Astrocyte (in vitro differentiated cells and primary cell): ENCODE data around the gene USP35. TPM values are rescaled to one million over a fixed set of nuclear protein-coding genes. Genes with fewer than 3 reads are reported as not detected.
"Not testable (repeated sequence)": the region's sequence is repeated elsewhere in the genome, so short reads cannot be mapped to it uniquely, and the experiment has no call there.

Experiments
- DNase-seq: peaks from one replicate; pipeline ENCODE4 v3.0.0-alpha.2; 2010; ENCODE audit warnings: low read depth
- FAIRE-seq: peaks from 2 replicates; lab custom pipeline; 2011; peaks lifted over from hg19 to GRCh38; lab: Jason Lieb, UNC
- H2AFZ ChIP-seq: 2 replicates; pipeline ENCODE4 v1.6.0; 2012; ENCODE audit warnings: low read depth, low read length, inconsistent platforms
- H3K27ac ChIP-seq: 2 replicates; pipeline ENCODE4 v1.5.1; 2011; ENCODE audit warnings: low read depth, low read length, inconsistent platforms
- H3K27me3 ChIP-seq: 2 replicates; pipeline ENCODE4 v1.6.0; 2011; ENCODE audit warnings: low read length, inconsistent platforms; ENCODE audit not compliant: insufficient read depth
- H3K36me3 ChIP-seq: 2 replicates; pipeline ENCODE4 v1.5.1; 2011; ENCODE audit warnings: low read length, inconsistent platforms; ENCODE audit not compliant: insufficient read depth
- H3K4me1 ChIP-seq: 2 replicates; pipeline ENCODE4 v1.5.1; 2011; ENCODE audit warnings: low read length, inconsistent platforms; ENCODE audit not compliant: insufficient read depth
- H3K4me2 ChIP-seq: 2 replicates; pipeline ENCODE4 v1.6.0; 2012; ENCODE audit warnings: low read length, inconsistent platforms
- H3K4me3 ChIP-seq: 2 replicates; pipeline ENCODE4 v1.5.1; 2011; ENCODE audit warnings: low read depth, mild to moderate bottlenecking, low read length, inconsistent platforms; ENCODE audit not compliant: insufficient read depth
- H3K79me2 ChIP-seq: 2 replicates; pipeline ENCODE4 v1.6.0; 2012; ENCODE audit warnings: mild to moderate bottlenecking, low read length, inconsistent platforms; ENCODE audit not compliant: insufficient read depth
- H3K9ac ChIP-seq: 2 replicates; pipeline ENCODE4 v1.6.0; 2012; ENCODE audit warnings: mild to moderate bottlenecking, low read length, inconsistent platforms
- H3K9me3 ChIP-seq: 2 replicates; pipeline ENCODE4 v1.5.1; 2012; ENCODE audit warnings: low read depth, mild to moderate bottlenecking, low read length, inconsistent platforms; ENCODE audit not compliant: insufficient read depth
- H4K20me1 ChIP-seq: 2 replicates; pipeline ENCODE4 v1.6.0; 2012; ENCODE audit warnings: low read length, inconsistent platforms; ENCODE audit not compliant: insufficient read depth
- H3K27ac Mint-ChIP-seq: one replicate; pipeline ENCODE4 v1.8.0; 2021; ENCODE audit warnings: mild to moderate bottlenecking, mixed read lengths; ENCODE audit not compliant: unreplicated experiment
- H3K27me3 Mint-ChIP-seq: one replicate; pipeline ENCODE4 v1.8.0; 2021; ENCODE audit warnings: low read depth, mixed read lengths; ENCODE audit not compliant: unreplicated experiment
- H3K36me3 Mint-ChIP-seq: one replicate; pipeline ENCODE4 v1.8.0; 2021; ENCODE audit warnings: low read depth, mixed read lengths; ENCODE audit not compliant: unreplicated experiment
- H3K4me1 Mint-ChIP-seq: one replicate; pipeline ENCODE4 v1.8.0; 2021; ENCODE audit warnings: low read depth, mixed read lengths; ENCODE audit not compliant: unreplicated experiment
- H3K4me3 Mint-ChIP-seq: one replicate; pipeline ENCODE4 v1.8.0; 2021; ENCODE audit warnings: mild to moderate bottlenecking, moderate library complexity, mixed read lengths; ENCODE audit not compliant: unreplicated experiment
- H3K9me3 Mint-ChIP-seq: one replicate; pipeline ENCODE4 v1.8.0; 2021; ENCODE audit warnings: mild to moderate bottlenecking, mixed read lengths; ENCODE audit not compliant: unreplicated experiment
- EZH2 ChIP-seq: IDR thresholded peaks from 2 replicates; pipeline ENCODE4 v1.6.1; 2012; ENCODE audit warnings: mild to moderate bottlenecking, low read length, inconsistent platforms; ENCODE audit not compliant: insufficient read depth
- total RNA-seq: library from RNA; stranded (reverse); gene quantifications from 2 replicates; pipeline ENCODE4 v1.2.1, GENCODE V29; 2021
- TF ChIP-seq, protein P1 (sequence below): IDR thresholded peaks from 2 replicates; pipeline ENCODE4 v1.5.1; 2011; ENCODE audit warnings: low read depth, mild to moderate bottlenecking, inconsistent platforms, low read length, moderate library complexity; ENCODE audit not compliant: insufficient read depth

Gene USP35
- total RNA-seq, 1 donor from 2014 or later, result 16.2 TPM

DNA sequence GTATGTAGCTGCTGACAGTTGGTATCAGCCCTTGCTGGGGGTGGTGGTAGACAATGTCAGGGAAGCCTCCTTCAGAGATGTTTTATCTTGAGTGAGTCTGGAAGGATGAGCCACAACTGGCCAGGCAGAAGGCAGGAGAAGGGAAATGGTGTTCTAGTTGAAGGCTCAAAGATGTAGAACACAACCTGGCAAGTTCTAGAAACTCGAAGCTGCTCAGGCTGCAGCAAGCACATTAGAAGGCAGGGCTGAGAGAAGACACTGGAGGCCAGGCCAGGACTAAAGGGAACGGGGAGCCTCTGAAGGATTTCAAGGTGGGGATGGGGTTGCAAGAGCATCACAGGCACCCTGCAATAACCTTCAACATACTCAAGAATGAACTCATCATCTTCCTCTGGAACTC lies 40.4 kb downstream of the USP35 start:
- H3K4me1 Mint-ChIP-seq, result peaks cover 15% of the 10 kb centered on the region
- no peaks in the 10 kb centered on the region for H3K9me3 ChIP-seq
- H3K4me1 ChIP-seq, result no peaks in the 10 kb centered on the region
- H3K9me3 Mint-ChIP-seq, result no peaks in the 10 kb centered on the region
- H4K20me1 ChIP-seq, result peaks cover 13% of the 10 kb centered on the region
- no peak overlapping the region for H3K27ac Mint-ChIP-seq
- no peak overlapping the region for H3K27ac ChIP-seq
- no peak overlapping the region for H3K9ac ChIP-seq
- H3K27me3 Mint-ChIP-seq, result no peaks in the 10 kb centered on the region
- H3K27me3 ChIP-seq, result no peaks in the 10 kb centered on the region
- H3K79me2 ChIP-seq, result no peaks in the 10 kb centered on the region
- no peak overlapping the region for H3K4me3 Mint-ChIP-seq
- FAIRE-seq (no peak), DNase-seq (no peak)
- peaks cover 10% of the 10 kb centered on the region for H3K36me3 Mint-ChIP-seq
- H3K4me2 ChIP-seq, result no peak overlapping the region
- TF ChIP-seq, protein P1, sequence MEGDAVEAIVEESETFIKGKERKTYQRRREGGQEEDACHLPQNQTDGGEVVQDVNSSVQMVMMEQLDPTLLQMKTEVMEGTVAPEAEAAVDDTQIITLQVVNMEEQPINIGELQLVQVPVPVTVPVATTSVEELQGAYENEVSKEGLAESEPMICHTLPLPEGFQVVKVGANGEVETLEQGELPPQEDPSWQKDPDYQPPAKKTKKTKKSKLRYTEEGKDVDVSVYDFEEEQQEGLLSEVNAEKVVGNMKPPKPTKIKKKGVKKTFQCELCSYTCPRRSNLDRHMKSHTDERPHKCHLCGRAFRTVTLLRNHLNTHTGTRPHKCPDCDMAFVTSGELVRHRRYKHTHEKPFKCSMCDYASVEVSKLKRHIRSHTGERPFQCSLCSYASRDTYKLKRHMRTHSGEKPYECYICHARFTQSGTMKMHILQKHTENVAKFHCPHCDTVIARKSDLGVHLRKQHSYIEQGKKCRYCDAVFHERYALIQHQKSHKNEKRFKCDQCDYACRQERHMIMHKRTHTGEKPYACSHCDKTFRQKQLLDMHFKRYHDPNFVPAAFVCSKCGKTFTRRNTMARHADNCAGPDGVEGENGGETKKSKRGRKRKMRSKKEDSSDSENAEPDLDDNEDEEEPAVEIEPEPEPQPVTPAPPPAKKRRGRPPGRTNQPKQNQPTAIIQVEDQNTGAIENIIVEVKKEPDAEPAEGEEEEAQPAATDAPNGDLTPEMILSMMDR, result no peak
- TF ChIP-seq EZH2, result no peak
- peaks cover 3% of the 10 kb centered on the region for H3K36me3 ChIP-seq
- no peak overlapping the region for H3K4me3 ChIP-seq
- no peak overlapping the region for H2AFZ ChIP-seq

DNA sequence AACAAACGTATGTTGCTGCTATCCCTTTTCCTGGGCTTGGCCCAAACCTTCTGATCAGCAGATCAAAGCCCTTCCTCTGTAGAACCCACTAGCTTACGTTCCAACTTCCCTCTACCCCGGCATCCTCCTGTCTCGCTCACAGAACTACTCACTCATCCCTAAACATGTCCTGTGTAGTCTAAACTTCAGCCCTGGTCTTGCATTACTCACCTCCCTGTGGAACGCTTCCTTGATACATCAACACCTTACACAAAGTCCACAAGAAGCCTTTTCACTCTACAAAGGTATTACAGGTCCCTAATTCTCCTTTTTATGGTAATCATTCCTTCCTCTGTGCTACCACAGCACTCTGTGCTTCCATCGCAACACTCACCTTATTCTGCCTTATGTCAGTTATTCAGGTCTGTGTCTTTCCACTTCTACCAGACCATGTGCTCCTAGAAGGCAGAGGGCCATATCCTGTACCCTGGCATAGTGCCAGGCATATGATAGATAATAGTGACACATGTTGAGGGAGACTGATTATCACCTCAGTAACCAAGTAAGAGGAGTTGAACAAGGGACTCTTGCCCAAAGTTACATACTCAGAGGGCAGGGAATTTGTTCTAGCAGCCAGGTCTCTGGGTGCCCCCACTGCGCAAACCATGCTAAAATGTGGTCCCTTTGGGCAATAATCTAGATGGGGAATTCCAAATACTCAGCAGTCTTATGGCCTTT lies 41.6 kb downstream of the USP35 start:
- Histone ChIP-seq H3K27ac (no peak overlapping the region), H3K9me3 (no peaks in the 10 kb centered on the region), H3K4me2 (no peak overlapping the region), H2AFZ (no peak overlapping the region), H3K9ac (no peak overlapping the region), H4K20me1 (peaks cover 13% of the 10 kb centered on the region), H3K27me3 (no peaks in the 10 kb centered on the region), H3K36me3 (no peaks in the 10 kb centered on the region), H3K79me2 (no peaks in the 10 kb centered on the region), H3K4me3 (no peak overlapping the region), H3K4me1 (no peaks in the 10 kb centered on the region)
- DNase-seq, result no peak
- Mint-ChIP-seq H3K9me3 (peaks cover under 1% of the 10 kb centered on the region), H3K4me1 (peaks cover 18% of the 10 kb centered on the region), H3K36me3 (peaks cover 3% of the 10 kb centered on the region), H3K4me3 (no peak overlapping the region), H3K27me3 (no peaks in the 10 kb centered on the region), H3K27ac (no peak overlapping the region)
- no peak for TF ChIP-seq EZH2
- TF ChIP-seq, protein P1, result no peak
- FAIRE-seq, result no peak

DNA sequence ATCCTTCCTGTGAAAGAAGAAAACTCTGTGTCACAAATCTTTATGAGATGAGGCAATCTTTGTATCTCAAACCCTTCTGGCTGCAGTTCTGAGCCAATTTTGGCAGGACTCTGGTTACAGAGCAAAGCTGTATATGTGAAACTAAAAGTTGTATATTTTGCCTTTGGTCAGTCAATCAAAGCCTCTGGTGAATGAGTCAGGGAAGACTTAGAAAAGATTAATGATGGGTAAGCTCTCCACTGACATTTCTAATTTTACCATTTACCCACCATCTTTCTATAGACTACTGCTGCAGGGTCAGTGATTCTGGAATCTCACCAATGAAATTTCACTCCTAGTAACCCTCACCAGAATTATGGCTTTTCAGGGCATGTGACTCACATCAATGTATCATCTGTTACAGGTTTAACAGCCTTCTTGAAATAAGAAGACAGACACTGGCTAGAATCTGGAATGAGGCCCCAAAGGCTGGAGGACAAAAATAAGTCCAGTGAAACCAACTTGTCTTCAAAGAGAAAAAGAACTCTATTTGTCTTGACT lies 43.3 kb downstream of the USP35 start:
- Histone ChIP-seq H3K4me1 (no peaks in the 10 kb centered on the region), H3K27me3 (no peaks in the 10 kb centered on the region), H3K9me3 (no peaks in the 10 kb centered on the region), H4K20me1 (peaks cover 13% of the 10 kb centered on the region), H3K36me3 (no peaks in the 10 kb centered on the region), H3K79me2 (no peaks in the 10 kb centered on the region), H3K4me3 (no peak overlapping the region), H2AFZ (no peak overlapping the region), H3K27ac (no peak overlapping the region), H3K4me2 (peak overlapping the region; percentile 36), H3K9ac (no peak overlapping the region)
- Mint-ChIP-seq H3K4me1 (peaks cover 18% of the 10 kb centered on the region), H3K36me3 (peaks cover 15% of the 10 kb centered on the region), H3K9me3 (peaks cover 3% of the 10 kb centered on the region), H3K27me3 (no peaks in the 10 kb centered on the region), H3K4me3 (no peak overlapping the region), H3K27ac (no peak overlapping the region)
- DNase-seq (peak; percentile 87), FAIRE-seq (no peak)
- TF ChIP-seq, protein P1, result no peak
- TF ChIP-seq EZH2, result no peak

DNA sequence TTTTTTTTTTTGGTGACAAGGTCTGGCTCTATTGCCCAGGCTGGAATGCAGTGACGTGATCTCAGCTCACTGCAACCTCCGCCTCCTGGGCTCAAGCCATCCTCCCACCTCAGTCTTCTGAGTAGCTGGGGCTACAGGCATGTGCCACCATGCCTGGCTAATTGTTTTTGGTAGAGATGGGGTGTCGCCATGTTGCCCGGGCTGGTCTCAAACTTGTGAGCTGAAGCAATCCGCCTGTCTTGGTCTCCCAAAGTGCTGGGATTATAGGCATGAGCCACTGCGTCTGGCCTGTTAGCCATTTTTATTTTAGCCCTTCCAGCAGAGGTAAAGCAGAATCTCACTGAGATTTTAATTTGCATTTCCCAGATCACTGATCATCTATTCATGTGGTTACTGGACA lies 44.3 kb downstream of the USP35 start:
- H3K79me2 ChIP-seq, H2AFZ ChIP-seq, H3K27me3 ChIP-seq, H3K27ac Mint-ChIP-seq, H3K9me3 Mint-ChIP-seq, H3K9me3 ChIP-seq, H3K27me3 Mint-ChIP-seq, H3K4me3 Mint-ChIP-seq, H3K4me3 ChIP-seq, H3K9ac ChIP-seq, H3K27ac ChIP-seq, H3K36me3 ChIP-seq, H3K4me2 ChIP-seq, FAIRE-seq, H3K4me1 ChIP-seq, DNase-seq: not testable (repeated sequence)
- peaks cover 18% of the 10 kb centered on the region for H3K4me1 Mint-ChIP-seq
- H3K36me3 Mint-ChIP-seq, result peaks cover 16% of the 10 kb centered on the region
- H4K20me1 ChIP-seq, result peaks cover 10% of the 10 kb centered on the region
